ENCODE results near the gene CST9. TPM values are rescaled to one million over a fixed set of nuclear protein-coding genes. Genes with fewer than 3 reads are reported as not detected.
A peak's percentile ranks its signal among the peaks of the same experiment; 100 is the strongest.
"Not testable (repeated sequence)": the region's sequence is repeated elsewhere in the genome, so short reads cannot be mapped to it uniquely, and the experiment has no call there.

Gene CST9
- total RNA-seq, 1 donor from 2014 or later, result not detected

DNA sequence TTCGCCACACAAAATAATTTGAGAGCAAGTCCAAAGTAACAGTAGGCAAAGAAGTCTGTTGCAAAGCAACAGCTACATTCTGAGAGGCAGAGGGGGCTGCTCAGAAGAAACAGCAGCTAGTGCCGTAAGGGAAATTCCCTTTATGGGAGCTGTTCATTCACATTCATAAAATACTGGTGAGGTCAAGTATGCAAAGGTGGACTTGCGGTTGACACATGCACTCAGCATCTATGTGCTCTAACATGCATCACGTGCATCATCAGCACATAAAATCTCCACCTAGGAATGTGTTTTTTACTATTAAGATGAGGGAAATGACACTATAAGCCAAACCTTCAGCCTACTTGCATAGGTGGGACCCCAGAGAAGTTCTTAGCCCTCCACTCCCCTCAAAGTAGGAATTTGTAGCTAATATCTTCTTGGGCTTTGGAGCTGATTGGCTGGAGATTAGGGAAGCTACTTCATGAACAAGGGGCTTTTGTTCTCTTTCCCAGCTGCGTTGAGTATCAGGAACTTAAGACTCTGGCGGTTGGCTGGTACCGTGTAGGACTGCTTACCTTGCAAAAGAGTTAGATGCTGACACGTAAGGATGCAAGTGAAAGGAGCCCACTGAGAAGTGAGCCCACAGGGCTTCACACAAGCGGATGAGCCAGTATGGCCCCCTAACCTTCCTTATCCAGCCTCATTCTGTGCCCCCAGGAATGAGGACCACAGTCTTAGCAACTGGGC is 19.7 kb upstream of the CST9 start:
- Histone ChIP-seq H3K36me3 (no peaks in the 10 kb centered on the region), H3K9me3 (replicated peaks) (no peaks in the 10 kb centered on the region), H3K4me1 (peaks cover 43% of the 10 kb centered on the region), H3K27ac (replicated peaks) (no peak overlapping the region), H3K27me3 (ENCODE audit: low read depth) (no peaks in the 10 kb centered on the region), H3K4me3 (no peak overlapping the region)
- TF ChIP-seq, protein P1, sequence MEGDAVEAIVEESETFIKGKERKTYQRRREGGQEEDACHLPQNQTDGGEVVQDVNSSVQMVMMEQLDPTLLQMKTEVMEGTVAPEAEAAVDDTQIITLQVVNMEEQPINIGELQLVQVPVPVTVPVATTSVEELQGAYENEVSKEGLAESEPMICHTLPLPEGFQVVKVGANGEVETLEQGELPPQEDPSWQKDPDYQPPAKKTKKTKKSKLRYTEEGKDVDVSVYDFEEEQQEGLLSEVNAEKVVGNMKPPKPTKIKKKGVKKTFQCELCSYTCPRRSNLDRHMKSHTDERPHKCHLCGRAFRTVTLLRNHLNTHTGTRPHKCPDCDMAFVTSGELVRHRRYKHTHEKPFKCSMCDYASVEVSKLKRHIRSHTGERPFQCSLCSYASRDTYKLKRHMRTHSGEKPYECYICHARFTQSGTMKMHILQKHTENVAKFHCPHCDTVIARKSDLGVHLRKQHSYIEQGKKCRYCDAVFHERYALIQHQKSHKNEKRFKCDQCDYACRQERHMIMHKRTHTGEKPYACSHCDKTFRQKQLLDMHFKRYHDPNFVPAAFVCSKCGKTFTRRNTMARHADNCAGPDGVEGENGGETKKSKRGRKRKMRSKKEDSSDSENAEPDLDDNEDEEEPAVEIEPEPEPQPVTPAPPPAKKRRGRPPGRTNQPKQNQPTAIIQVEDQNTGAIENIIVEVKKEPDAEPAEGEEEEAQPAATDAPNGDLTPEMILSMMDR (IDR thresholded peaks at IDR 0.05; ENCODE audit: borderline replicate concordance), result no peak
- DNase-seq, result no peak
- intact Hi-C loops (cut with micrococcal nuclease), result no loop called here

DNA sequence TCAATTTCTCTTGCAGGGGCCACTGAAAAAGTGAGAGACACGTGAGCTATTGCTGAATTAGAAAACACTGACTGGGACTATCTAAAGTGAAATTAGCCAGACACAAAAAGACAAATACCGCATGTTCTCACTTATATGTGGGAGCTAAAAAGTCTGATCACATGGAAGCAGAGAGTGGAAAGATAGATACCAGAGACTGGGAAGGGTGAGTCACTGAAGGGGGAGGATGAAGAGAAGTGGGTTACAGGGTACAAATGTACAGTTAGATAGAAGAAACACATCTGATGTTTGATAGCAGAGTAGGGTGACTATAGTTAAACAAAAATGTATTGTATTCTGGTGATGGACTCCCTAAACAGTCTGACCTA is 18.6 kb upstream of the CST9 start:
- Histone ChIP-seq H3K27me3 (ENCODE audit: low read depth) (no peaks in the 10 kb centered on the region), H3K4me3 (no peak overlapping the region), H3K36me3 (no peaks in the 10 kb centered on the region), H3K27ac (replicated peaks) (peak overlapping the region; percentile 91), H3K4me1 (peaks cover 32% of the 10 kb centered on the region), H3K9me3 (replicated peaks) (no peaks in the 10 kb centered on the region)
- intact Hi-C loops (cut with micrococcal nuclease), result no loop called here
- TF ChIP-seq, protein P1 (IDR thresholded peaks at IDR 0.05; ENCODE audit: borderline replicate concordance), result no peak
- DNase-seq, result no peak

DNA sequence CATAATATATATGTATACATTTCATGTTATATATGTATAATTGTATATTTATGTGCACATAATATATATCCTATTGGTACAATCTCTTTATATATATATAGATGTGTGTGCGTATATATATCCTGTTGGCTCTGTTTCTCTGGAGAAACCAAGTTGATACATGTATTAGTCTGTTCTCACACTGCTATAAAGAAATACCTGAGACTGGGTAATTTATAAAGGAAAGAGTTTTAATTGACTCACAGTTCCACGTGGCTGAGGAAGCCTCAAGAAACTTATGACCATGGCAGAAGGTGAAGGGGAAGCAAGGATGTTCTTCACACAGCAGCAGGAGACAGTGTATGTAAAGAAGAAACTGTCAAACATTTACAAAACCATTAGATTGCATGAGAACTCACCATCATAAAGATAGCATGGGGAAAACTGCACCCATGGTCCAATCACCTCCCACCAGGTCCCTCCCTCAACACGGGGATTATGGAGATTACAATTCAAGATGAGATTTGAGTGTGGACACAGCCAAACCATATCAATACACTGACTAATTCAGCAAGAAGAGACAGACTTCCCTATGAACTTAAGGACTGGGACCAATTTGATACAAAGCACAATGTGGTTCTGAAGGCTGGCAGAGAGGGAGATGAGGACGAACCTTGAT is 18.1 kb upstream of the CST9 start:
- no peak for DNase-seq
- intact Hi-C loops (cut with micrococcal nuclease), result no loop called here
- Histone ChIP-seq H3K9me3 (replicated peaks) (no peaks in the 10 kb centered on the region), H3K4me1 (peaks cover 27% of the 10 kb centered on the region), H3K27ac (replicated peaks) (peak overlapping the region; percentile 91), H3K36me3 (no peaks in the 10 kb centered on the region), H3K27me3 (ENCODE audit: low read depth) (no peaks in the 10 kb centered on the region), H3K4me3 (no peak overlapping the region)
- TF ChIP-seq, protein P1 (IDR thresholded peaks at IDR 0.05; ENCODE audit: borderline replicate concordance), result no peak

DNA sequence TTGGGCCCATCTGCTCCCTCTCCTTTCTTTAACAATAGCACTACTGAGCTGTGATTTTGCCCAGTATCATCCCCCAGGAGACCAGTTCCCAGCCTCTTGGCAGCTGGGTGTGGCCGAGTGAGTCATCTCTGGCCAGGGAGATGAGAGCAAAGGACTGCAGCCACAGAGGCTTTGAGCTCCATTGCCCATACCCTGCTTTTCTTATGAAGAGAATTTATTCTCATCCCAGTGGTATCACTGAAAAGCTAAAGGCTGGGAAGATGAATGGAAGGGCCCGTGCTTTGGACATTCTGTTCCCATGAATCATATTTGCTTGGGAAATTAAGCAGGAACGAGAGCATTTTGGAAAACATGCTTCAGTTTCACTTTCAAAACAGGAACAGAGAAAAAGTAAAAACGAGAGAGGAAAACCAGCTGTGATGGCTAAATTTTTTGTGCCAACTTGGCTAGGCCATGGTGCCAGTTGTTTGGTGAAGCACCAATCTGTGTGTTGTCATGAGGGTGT is 17.2 kb upstream of the CST9 start:
- H3K27me3 ChIP-seq (ENCODE audit: low read depth), result no peaks in the 10 kb centered on the region
- TF ChIP-seq, protein P1 (IDR thresholded peaks at IDR 0.05; ENCODE audit: borderline replicate concordance), result no peak
- H3K4me1 ChIP-seq, result peaks cover 20% of the 10 kb centered on the region
- peak overlapping the region; percentile 51 for H3K4me3 ChIP-seq
- H3K9me3 ChIP-seq (replicated peaks), result no peaks in the 10 kb centered on the region
- intact Hi-C loops (cut with micrococcal nuclease), result no loop called here
- H3K36me3 ChIP-seq, result no peaks in the 10 kb centered on the region
- peak overlapping the region; percentile 91 for H3K27ac ChIP-seq (replicated peaks)
- DNase-seq, result peak; percentile 72

DNA sequence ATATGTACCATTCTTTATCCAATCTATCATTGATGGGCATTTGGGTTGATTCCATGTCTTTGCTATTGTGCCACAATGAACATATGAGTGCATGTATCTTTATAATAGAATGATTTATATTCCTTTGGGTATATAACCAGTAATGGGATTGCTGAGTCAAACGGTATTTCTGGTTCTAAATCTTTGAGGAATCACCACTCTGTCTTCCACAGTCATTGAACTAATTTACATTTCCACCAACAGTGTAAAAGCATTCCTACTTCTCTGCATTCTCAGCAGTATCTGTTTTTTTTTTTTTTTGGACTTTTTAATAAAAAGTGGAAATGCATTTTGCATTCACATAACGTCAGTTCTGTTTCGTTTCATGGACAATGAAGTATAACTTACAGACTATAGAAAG is 16.7 kb upstream of the CST9 start:
- intact Hi-C loops (cut with micrococcal nuclease); H3K36me3 ChIP-seq; DNase-seq; H3K9me3 ChIP-seq (replicated peaks); H3K27me3 ChIP-seq (ENCODE audit: low read depth): not testable (repeated sequence)
- Histone ChIP-seq H3K27ac (replicated peaks) (peak overlapping the region; percentile 91), H3K4me3 (peak overlapping the region; percentile 51), H3K4me1 (peaks cover 20% of the 10 kb centered on the region)

DNA sequence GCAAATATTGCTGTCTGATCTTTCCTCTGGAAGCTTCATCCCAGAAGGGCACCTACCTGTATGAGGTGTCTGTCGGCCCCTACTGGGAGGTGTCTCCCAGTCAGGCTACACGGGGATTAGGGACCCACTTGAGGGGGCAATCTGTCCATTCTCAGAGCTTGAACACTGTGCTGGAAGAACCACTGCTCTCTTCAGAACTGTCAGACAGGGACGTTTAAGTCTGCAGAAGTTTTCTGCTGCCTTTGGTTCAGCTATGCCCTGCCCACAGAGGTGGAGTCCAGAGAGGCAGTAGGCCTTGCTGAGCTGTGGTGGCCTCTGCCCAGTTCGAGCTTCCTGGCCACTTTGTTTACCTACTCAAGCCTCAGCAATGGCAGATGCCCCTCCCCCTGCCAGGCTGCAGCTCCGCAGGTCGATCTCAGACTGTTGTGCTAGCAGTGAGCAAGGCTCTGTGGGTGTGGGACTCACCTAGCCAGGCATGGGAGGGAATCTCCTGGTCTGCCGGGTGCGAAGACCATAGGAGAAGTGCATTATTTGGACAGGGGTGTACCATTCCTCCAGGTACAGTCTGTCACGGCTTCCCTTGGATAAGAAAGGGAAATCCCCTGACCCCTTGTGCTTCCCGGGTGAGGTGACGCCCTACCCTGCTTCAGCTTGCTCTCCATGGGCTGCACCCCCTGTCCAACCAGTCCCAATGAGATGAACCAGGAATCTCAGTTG is 15.1 kb upstream of the CST9 start:
- H3K27me3 ChIP-seq (ENCODE audit: low read depth); DNase-seq; H3K9me3 ChIP-seq (replicated peaks); intact Hi-C loops (cut with micrococcal nuclease); H3K4me3 ChIP-seq; H3K27ac ChIP-seq (replicated peaks); H3K36me3 ChIP-seq: not testable (repeated sequence)
- peaks cover 20% of the 10 kb centered on the region for H3K4me1 ChIP-seq
